Head of caudate nucleus (tissue), 42 donors: ENCODE data around the gene COL8A2.
A peak's percentile ranks its signal among the peaks of the same experiment; 100 is the strongest.
"Not testable (repeated sequence)": the region's sequence is repeated elsewhere in the genome, so short reads cannot be mapped to it uniquely, and the experiment has no call there.

ENCODE experiments used
- DNase-seq, 42 donors: peaks; one replicate each; pipeline versions ENCODE4 v3.0.0 to v3.0.0-alpha.2; 2020 to 2021; ENCODE audit warnings: mixed read lengths in 7 of 42
- intact Hi-C: fragments of 100-400 bp; cut with DNase I; formaldehyde crosslinking; loops from one replicate; pipeline ENCODE4 v1.15.0; 2022

COL8A2 gene

DNA sequence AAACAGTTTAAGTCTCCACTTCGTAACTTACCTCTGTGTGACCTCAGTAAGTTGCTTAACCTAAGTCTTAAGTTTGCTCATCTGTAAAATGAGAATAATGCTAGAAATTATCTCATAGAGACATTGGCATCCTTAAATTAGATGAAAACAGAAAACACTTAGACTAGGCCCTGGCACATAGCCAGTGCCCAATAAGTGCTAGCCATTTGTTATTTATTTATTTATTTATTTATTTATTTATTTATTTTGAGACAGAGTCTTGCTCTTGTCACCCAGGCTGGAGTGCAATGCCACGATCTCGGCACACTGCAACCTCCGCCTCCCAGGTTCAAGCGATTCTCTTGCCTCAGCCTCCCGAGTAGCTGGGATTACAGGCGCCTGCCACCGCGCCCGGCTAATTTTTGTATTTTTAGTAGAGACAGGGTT, 33.8 kb upstream of the COL8A2 start:
- not testable (repeated sequence) for DNase-seq

GRCh38 chr1:36157973-36158826, 33.2 kb upstream of the COL8A2 start:
- intact Hi-C loops, result no loop called here

More for the DNA sequence above, 33.8 kb upstream of the COL8A2 start:
- intact Hi-C loops, result not testable (repeated sequence)

GRCh38 chr1:36157115-36157903, 32.3 kb upstream of the COL8A2 start:
- peak in 16 of 42 donors; percentile 39 to 79 (median 64) for DNase-seq
- intact Hi-C loops, result no loop called here

More at GRCh38 chr1:36157973-36158826, 33.2 kb upstream of the COL8A2 start:
- peak in 5 of 42 donors; percentile 35 to 55 (median 44) for DNase-seq

GRCh38 chr1:36156329-36157114, 31.5 kb upstream of the COL8A2 start:
- peak; percentile 68 to 93 (median 85) for DNase-seq
- intact Hi-C loops, result no loop called here

- peak; percentile 74 to 97 (median 91) for DNase-seq
- intact Hi-C loops, result no loop called here
Observed at GRCh38 chr1:36155408-36156328, 30.6 kb upstream of the COL8A2 start, which contains the start of gene MAP7D1. Gene MAP7D1, plus strand, starts transcription at chr1:36156160. Its CDS starts 258 bp downstream, at chr1:36156418.

DNA sequence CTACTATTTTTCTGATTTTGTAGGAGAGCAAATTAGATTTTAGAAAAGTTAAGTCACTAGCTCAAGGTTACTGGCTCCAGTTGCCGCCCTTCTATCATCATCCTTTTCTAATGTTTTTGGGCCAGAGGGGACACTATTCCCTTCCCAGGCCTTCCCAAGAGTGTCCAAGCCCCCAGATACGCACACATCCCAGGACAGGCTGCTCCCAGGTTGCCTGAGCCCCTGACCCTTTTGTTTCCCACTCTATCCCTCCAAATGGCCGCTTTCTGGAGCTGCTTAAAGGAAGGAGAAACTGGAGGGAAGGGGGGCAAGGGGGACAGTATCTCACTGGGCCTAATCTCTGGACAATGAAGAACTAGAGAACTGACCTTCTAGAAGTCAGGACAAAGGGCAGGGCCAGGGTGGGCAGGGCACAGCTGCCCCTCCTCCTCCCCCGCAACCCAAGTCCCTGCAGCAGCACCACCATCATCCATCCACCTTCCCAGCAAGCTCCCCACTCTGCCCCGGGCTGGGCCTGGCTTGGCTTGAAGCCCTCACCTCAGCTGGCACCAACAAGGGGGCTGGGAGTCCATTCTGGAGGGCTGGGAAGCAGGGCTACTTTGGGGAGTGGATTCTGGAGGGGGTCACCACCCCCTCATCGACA, 29.9 kb upstream of the COL8A2 start:
- peak in 4 of 42 donors; percentile 31 to 60 (median 36) for DNase-seq
- intact Hi-C loops, result no loop called here

- intact Hi-C loops, result no loop called here
- DNase-seq, result no peak
Observed at GRCh38 chr1:36154335-36154734, 29.3 kb upstream of the COL8A2 start.

- DNase-seq, result no peak
- intact Hi-C loops, result no loop called here
Observed at GRCh38 chr1:36153476-36153875, 28.5 kb upstream of the COL8A2 start.

DNA sequence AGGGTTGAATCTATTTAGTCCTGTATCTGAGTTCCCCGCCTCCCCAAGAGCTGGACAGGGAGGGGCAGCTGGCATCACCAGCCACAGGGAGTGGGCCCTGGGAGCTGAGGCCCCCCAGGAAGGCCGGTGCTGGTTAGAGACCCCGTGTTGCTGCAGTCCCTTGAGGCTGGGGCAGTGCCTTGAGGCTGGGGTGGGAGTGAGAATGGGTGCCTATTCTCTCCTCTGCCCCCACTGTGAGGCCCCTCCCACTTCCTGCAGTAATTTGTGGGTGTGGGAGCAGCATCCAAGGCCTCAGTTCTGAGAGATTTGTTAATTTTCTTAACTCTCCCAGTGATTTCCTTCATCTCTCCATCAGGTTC, 26.8 kb upstream of the COL8A2 start:
- intact Hi-C loops, result loop anchor here (2.0 kb wide), 1 partner anchor 37 kb away; no protein-coding TSS in a partner anchor
- DNase-seq, result no peak

DNA sequence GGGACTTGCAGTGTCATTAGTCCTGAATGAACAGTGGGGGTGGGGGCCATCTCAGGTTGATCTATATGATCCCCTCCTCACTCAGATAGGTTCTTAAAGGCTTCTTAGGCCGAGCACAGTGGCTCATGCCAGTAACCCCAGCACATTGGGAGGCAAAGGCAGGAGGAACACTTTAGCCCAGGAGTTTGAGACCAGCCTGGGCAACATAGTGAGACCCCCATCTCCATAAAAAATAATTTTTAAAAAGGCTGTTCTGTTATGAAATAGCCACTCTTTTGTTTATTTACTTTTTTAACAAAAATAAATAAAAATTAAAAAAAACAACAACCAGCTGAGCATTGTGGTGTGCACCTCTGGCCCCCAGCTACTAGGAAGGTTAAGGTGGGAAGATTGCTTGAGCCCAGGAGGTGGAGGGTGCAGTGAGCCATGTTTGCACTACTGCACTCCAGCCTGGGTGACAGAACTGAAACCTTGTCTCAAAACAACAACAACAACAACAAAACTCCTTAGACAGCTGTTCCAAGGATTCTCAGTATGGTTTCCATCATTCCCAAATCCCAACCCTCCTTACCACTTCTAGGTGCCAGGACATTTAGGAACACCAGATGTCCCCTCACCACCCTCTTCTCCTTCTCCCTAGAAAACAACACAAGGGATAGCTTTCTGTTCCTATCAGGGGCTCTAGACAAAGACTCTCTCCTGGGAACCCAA, 26.3 kb upstream of the COL8A2 start:
- DNase-seq, result no peak
- intact Hi-C loops, result loop anchor here (2.0 kb wide), 1 partner anchor 38 kb away; no protein-coding TSS in a partner anchor

- intact Hi-C loops, result loop anchor here (2.0 kb wide), 1 partner anchor 38 kb away; no protein-coding TSS in a partner anchor
Observed at GRCh38 chr1:36150296-36151133, 25.5 kb upstream of the COL8A2 start.

GRCh38 chr1:36149973-36150295, 24.9 kb upstream of the COL8A2 start:
- DNase-seq, result no peak

More at GRCh38 chr1:36150296-36151133, 25.5 kb upstream of the COL8A2 start:
- peak; percentile 57 to 96 (median 82) for DNase-seq

DNA sequence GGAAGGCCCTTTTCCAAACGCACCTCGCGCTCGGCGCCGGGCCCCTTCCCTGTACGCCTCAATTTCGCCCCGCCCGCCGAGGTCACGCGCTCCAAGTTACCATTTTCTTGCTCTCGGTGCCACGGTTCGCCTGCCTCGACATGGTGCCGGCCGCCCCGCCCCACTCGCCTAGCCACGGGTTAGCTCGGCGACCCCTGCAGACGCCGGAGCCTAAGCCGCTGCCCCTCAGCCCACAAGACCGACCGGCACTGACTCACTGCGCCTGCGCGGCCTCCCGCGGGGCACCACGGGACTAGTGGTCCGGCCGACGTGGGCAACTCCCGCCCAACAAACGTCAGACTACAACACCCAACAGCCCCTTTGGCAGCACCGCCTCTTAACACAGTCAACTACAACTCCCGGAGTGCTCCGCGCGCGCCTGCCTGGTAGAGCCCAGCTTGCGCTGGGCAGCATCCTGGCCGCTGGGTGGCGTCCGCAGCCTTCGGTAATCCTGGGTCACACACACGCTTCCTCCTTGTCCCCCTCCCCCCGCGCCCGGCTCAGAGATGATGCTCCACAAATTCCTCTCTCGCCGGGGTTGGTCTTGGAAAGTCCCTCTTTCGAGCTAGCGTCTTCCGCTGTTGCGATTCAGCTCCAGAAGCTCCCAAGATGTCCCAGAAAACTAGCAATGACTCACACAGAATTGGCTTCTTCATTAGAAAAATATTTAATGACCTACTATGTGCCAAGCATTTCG, 24.4 kb upstream of the COL8A2 start, which contains the start of gene TRAPPC3:
Gene TRAPPC3 (minus strand): TSS at position 250 of the 736 bp plus-strand sequence. CDS start 108 bp downstream, at position 142.
- intact Hi-C loops, result loop anchor here (2.0 kb wide), 2 partner anchors 73 to 137 kb away; no protein-coding TSS in a partner anchor
- DNase-seq, result peak; percentile 99 to 100 (median 100)

More at GRCh38 chr1:36149973-36150295, 24.9 kb upstream of the COL8A2 start:
- intact Hi-C loops, result loop anchor here (2.0 kb wide), 3 partner anchors 39 to 137 kb away; no protein-coding TSS in a partner anchor

GRCh38 chr1:36148821-36149236, 23.8 kb upstream of the COL8A2 start:
- DNase-seq, result no peak
- intact Hi-C loops, result loop anchor here (2.0 kb wide), 2 partner anchors 74 to 138 kb away; no protein-coding TSS in a partner anchor

- intact Hi-C loops, result no loop called here
- no peak for DNase-seq
Observed at GRCh38 chr1:36144413-36144812, 19.4 kb upstream of the COL8A2 start.
